Left lung (tissue), 10 donors: ENCODE results near the gene ZFP3. TPM values are rescaled to one million over a fixed set of nuclear protein-coding genes. Genes with fewer than 3 reads are reported as not detected.
A peak's percentile ranks its signal among the peaks of the same experiment; 100 is the strongest.
"Not testable (repeated sequence)": the region's sequence is repeated elsewhere in the genome, so short reads cannot be mapped to it uniquely, and the experiment has no call there.

Experiments used
- ATAC-seq: fragments of 200-7000 bp; cut with Tn5 transposase; one replicate; pipeline ENCODE4 v1.9.1; 2020; ENCODE audit warnings: moderate library complexity
- DNase-seq, 4 donors: peaks; one replicate each; pipeline ENCODE4 v3.0.0-alpha.2; 2013 to 2020
- H3K27ac ChIP-seq, 2 donors: fragments of 200-600 bp; sonication (generic) in 1 of 2; one replicate each; pipeline versions ENCODE4 v1.5.0 to v1.8.0; 2020 to 2021
- H3K27me3 ChIP-seq, 2 donors: fragments of 200-600 bp; sonication (generic) in 1 of 2; one replicate each; pipeline versions ENCODE4 v1.5.0 to v1.8.0; 2020 to 2021
- H3K36me3 ChIP-seq, 2 donors: fragments of 200-600 bp; sonication (generic) in 1 of 2; one replicate each; pipeline versions ENCODE4 v1.5.0 to v1.8.0; 2020 to 2021
- H3K4me1 ChIP-seq, 2 donors: fragments of 200-600 bp; one replicate each; pipeline ENCODE4 v1.8.0; 2021
- H3K4me3 ChIP-seq, 2 donors: fragments of 200-600 bp; sonication (generic) in 1 of 2; one replicate each; pipeline versions ENCODE4 v1.5.0 to v1.8.0; 2020 to 2021; ENCODE audit warnings: mild to moderate bottlenecking in 1 of 2
- H3K9me3 ChIP-seq, 2 donors: fragments of 200-600 bp; sonication (generic) in 1 of 2; one replicate each; pipeline versions ENCODE4 v1.5.0 to v1.8.0; 2020 to 2021
- CTCF ChIP-seq, 2 donors: fragments of 200-600 bp; sonication (generic) in 1 of 2; IDR thresholded peaks; one replicate each; pipeline versions ENCODE4 v1.5.0 to v1.8.0; 2021; ENCODE audit warnings: antibody characterized with exemption in 2 of 2
- intact Hi-C, 2 donors: fragments of 100-400 bp; cut with DNase I; formaldehyde crosslinking; loops; one replicate each; pipeline versions ENCODE4 v1.11.2 to v1.14.2; 2022
- polyA plus RNA-seq, 6 donors: library from polyadenylated mRNA; unstranded; fragments of 120-200 nt; gene quantifications; one replicate each; pipeline ENCODE4 v1.2.1, GENCODE V29; 2013; ENCODE audit not compliant: insufficient read length in 6 of 6
- total RNA-seq, 2 donors: library from RNA; stranded (reverse); fragmentation: NEBNext Ultra II Directional; extraction: Animal tissue kit (Norgen Biotek cat#: 25700); gene quantifications; one replicate each; pipeline ENCODE4 v1.2.1, GENCODE V29; 2021
- donor health status: DM: no; HTN: yes; CAD: no.
- donor health status: DM: no; HTN: no; CAD: no.

ZFP3 gene
- total and polyA plus RNA-seq, 8 donors: 4.9 to 10.3 (median 9.3) TPM

- no peak overlapping the region for H3K27ac ChIP-seq
- H3K9me3 ChIP-seq: no peaks in the 10 kb centered on the region
- TF ChIP-seq CTCF (IDR thresholded peaks at IDR 0.05): no peak
- no peaks in the 10 kb centered on the region for H3K36me3 ChIP-seq
- intact Hi-C loops: no loop called here
- peak overlapping the region; percentile 19 to 43 for H3K4me3 ChIP-seq
- H3K27me3 ChIP-seq: peaks cover 12 to 63% of the 10 kb centered on the region in 2 donors
- peaks cover 0 to 9% of the 10 kb centered on the region in 2 donors for H3K4me1 ChIP-seq
- ATAC-seq (peak; percentile 78), DNase-seq (peak in 2 of 4 donors; percentile 39 to 47)
Measured at GRCh38 chr17:5122586-5123342, 44.5 kb downstream of the ZFP3 start.

- H3K4me3 ChIP-seq: peak overlapping the region in 1 of 2 donors; percentile 43
Measured at GRCh38 chr17:5123343-5124124, 45.3 kb downstream of the ZFP3 start.

GRCh38 chr17:5124125-5124760, 46.0 kb downstream of the ZFP3 start:
- peaks cover 12 to 54% of the 10 kb centered on the region in 2 donors for H3K27me3 ChIP-seq
- DNase-seq, intact Hi-C loops, H3K4me1 ChIP-seq, H3K36me3 ChIP-seq, H3K4me3 ChIP-seq, ATAC-seq, H3K27ac ChIP-seq, H3K9me3 ChIP-seq: not testable (repeated sequence)

More at GRCh38 chr17:5123343-5124124, 45.3 kb downstream of the ZFP3 start:
- ATAC-seq (peak; percentile 24), DNase-seq (no peak)
- no peak for TF ChIP-seq CTCF (IDR thresholded peaks at IDR 0.05)
- no peak overlapping the region for H3K27ac ChIP-seq
- peaks cover 12 to 55% of the 10 kb centered on the region in 2 donors for H3K27me3 ChIP-seq
- H3K36me3 ChIP-seq: no peaks in the 10 kb centered on the region
- peaks cover 0 to 9% of the 10 kb centered on the region in 2 donors for H3K4me1 ChIP-seq
- no peaks in the 10 kb centered on the region for H3K9me3 ChIP-seq
- intact Hi-C loops: no loop called here

- H3K4me1 ChIP-seq, intact Hi-C loops: not testable (repeated sequence)
Measured at GRCh38 chr17:5124896-5125295, 46.6 kb downstream of the ZFP3 start.

GRCh38 chr17:5126719-5127488, 48.6 kb downstream of the ZFP3 start:
- no peak overlapping the region for H3K4me3 ChIP-seq
- no peak for DNase-seq
- no peaks in the 10 kb centered on the region for H3K9me3 ChIP-seq
- no peak for TF ChIP-seq CTCF (IDR thresholded peaks at IDR 0.05)
- no peak overlapping the region for H3K27ac ChIP-seq
- H3K4me1 ChIP-seq: peaks cover 0 to 9% of the 10 kb centered on the region in 2 donors
- no peaks in the 10 kb centered on the region for H3K36me3 ChIP-seq
- H3K27me3 ChIP-seq: peaks cover 12 to 43% of the 10 kb centered on the region in 2 donors
- ATAC-seq: no peak
- intact Hi-C loops: no loop called here

More at GRCh38 chr17:5124896-5125295, 46.6 kb downstream of the ZFP3 start:
- not testable (repeated sequence) for ATAC-seq, H3K36me3 ChIP-seq, H3K9me3 ChIP-seq, DNase-seq, H3K4me3 ChIP-seq, H3K27ac ChIP-seq
- peaks cover 12 to 54% of the 10 kb centered on the region in 2 donors for H3K27me3 ChIP-seq
